NCI-H2107 (cell line): Measurements from ENCODE around the gene PHKB.
"Not testable (repeated sequence)": the region's sequence is repeated elsewhere in the genome, so short reads cannot be mapped to it uniquely, and the experiment has no call there.

Experiments used
- DNase-seq: peaks from one replicate; lab custom pipeline; 2025; lab: John Stamatoyannopoulos, UW

PHKB gene

GRCh38 chr16:47626246-47626645, 165.1 kb downstream of the PHKB start:
- DNase-seq, result no peak

GRCh38 chr16:47627085-47627639, 166.0 kb downstream of the PHKB start:
- no peak for DNase-seq

- DNase-seq, result no peak
Measured at GRCh38 chr16:47627721-47628120, 166.6 kb downstream of the PHKB start.

GRCh38 chr16:47631131-47631530, 170.0 kb downstream of the PHKB start:
- no peak for DNase-seq

GRCh38 chr16:47634126-47634525, 173.0 kb downstream of the PHKB start:
- no peak for DNase-seq

GRCh38 chr16:47634727-47635126, 173.6 kb downstream of the PHKB start:
- no peak for DNase-seq

GRCh38 chr16:47636501-47637099, 175.5 kb downstream of the PHKB start:
- DNase-seq, result no peak

GRCh38 chr16:47638175-47638574, 177.0 kb downstream of the PHKB start:
- no peak for DNase-seq

- DNase-seq, result no peak
Measured at GRCh38 chr16:47640661-47641060, 179.5 kb downstream of the PHKB start.

- DNase-seq, result no peak
Measured at GRCh38 chr16:47643323-47644000, 182.3 kb downstream of the PHKB start.

GRCh38 chr16:47644166-47644565, 183.0 kb downstream of the PHKB start:
- no peak for DNase-seq

GRCh38 chr16:47644661-47645060, 183.5 kb downstream of the PHKB start:
- DNase-seq, result no peak

- no peak for DNase-seq
Measured at GRCh38 chr16:47646914-47647313, 185.8 kb downstream of the PHKB start.

- no peak for DNase-seq
Measured at GRCh38 chr16:47657032-47657431, 195.9 kb downstream of the PHKB start.

GRCh38 chr16:47657977-47658376, 196.8 kb downstream of the PHKB start:
- no peak for DNase-seq

GRCh38 chr16:47660540-47660939, 199.4 kb downstream of the PHKB start:
- no peak for DNase-seq

GRCh38 chr16:47664653-47665325, 203.7 kb downstream of the PHKB start:
- DNase-seq, result no peak

GRCh38 chr16:47666434-47666833, 205.3 kb downstream of the PHKB start:
- DNase-seq, result no peak

- no peak for DNase-seq
Measured at GRCh38 chr16:47667956-47668355, 206.8 kb downstream of the PHKB start.

GRCh38 chr16:47672475-47672874, 211.3 kb downstream of the PHKB start:
- no peak for DNase-seq

- DNase-seq, result no peak
Measured at GRCh38 chr16:47676635-47677177, 215.6 kb downstream of the PHKB start.

GRCh38 chr16:47681571-47681970, 220.4 kb downstream of the PHKB start:
- not testable (repeated sequence) for DNase-seq

GRCh38 chr16:47687694-47688093, 226.6 kb downstream of the PHKB start:
- DNase-seq, result no peak
